ENCODE measurements around the gene BPHL.
"Not testable (repeated sequence)": the region's sequence is repeated elsewhere in the genome, so short reads cannot be mapped to it uniquely, and the experiment has no call there.

Gene BPHL

DNA sequence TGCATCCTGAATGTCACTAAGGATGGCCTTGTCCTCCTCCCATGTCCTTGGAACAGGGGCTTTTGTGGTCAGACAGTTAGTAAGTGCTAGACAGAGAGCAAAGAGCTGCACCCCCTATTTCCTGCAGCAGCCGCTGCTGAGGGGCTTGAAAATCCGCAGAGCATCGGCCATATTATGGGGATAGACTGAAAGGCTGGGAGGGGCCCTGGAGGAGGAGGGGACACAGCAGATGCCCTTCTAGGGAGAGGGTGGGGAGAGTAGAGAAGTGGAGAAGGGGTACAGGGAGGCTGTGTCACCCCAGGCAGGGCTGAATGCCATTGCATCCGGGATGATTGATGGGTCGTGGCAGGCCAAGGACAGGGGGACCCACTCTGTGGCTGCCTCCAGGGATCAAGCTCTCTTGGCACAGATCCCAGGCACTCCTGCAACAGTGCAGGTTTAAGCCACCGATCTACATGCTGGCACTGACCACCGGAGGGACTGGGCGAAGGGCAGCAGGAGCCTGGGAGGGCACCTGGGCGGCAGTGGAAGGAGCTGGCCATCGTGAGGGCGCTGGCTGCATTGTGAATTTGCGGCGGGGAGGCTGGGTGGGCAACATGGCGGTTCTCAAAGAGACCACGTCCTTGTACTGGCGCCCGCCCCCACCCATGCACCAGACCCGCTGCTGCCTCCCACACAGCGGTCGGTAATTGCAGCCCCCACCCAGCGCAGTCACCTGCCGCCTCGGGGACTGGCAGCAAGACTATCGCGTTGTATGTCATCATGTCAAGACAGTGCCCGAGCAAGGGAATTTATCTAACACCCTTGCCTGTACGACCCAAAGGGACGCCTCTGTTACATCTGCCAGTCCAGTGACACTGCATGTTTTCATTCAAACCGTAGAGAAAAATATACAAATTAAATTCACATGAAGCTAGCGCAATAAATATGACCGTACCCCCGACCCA, 37.9 kb downstream of the BPHL start:
- not testable (repeated sequence) for H3K27ac ChIP-seq (ENCODE audit: low read depth, low read length)

DNA sequence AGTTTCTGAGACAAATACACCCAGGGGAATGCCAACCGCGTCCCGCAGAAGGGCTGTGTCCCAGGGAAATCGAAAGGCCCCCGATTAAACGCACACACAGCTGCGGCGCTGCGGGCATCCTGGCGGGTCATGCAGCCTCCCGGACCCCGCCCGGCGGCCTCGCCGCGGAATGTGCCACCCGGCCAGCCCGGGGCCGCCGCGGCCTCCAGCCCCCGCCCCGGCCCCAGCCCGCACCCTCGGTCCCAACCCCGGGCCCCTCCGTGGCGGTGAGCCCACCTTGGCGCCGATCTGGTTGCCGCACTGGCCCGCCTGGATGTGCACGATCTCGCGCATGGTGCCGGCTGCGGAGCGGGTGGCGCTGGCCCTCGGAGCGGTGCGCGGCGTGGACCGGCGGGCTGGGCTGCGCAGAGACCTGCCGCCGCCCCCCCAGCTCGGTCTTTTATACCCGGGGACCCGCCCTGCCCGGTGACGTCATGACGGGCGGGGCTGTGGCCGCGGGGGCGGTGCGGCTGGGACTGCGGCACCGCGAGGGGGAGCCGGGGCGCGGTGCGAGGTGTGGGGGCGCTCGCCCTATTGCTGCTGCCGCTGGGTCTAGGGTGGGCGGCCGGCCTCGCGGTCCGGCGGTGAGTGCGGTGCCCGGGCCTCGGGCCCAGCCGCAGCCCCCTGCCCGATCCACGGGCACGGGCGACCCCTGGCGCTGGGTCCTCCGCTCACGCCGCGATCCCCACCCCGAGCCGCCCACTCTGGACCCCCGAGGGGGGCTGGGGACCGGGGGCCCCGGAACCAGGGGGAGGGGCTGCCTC, 38.8 kb downstream of the BPHL start, which contains the start of gene TUBB2A:
TUBB2A (minus strand) TSS at position 414 of the 803 bp plus-strand sequence; CDS start at position 333, 81 bp downstream.
- peak within 1 kb of the TSS; percentile 89 for H3K9ac ChIP-seq (ENCODE audit: low read depth, low read length)
- H3K4me3 ChIP-seq (ENCODE audit: low read length), result peak within 1 kb of the TSS; percentile 97
- H3K27ac ChIP-seq (ENCODE audit: low read depth, low read length), result peak within 1 kb of the TSS; percentile 92
- H3K27me3 ChIP-seq (ENCODE audit: insufficient read depth, low read length), result no peaks in the 10 kb centered on the region
- under 1% methylated on average over 95 of the region's 95 CpGs for WGBS
- peaks cover 31% of the 10 kb centered on the region for H3K4me1 ChIP-seq (ENCODE audit: insufficient read depth, low read length)
- no peaks in the 10 kb centered on the region for H3K9me3 ChIP-seq (ENCODE audit: insufficient read depth, low read depth, low read length)
- peaks cover 27% of the 10 kb centered on the region for H3K36me3 ChIP-seq (ENCODE audit: insufficient read depth, low read length)

More for the DNA sequence above, 37.9 kb downstream of the BPHL start:
- Histone ChIP-seq H3K9ac (ENCODE audit: low read depth, low read length) (peak overlapping the region; percentile 89), H3K4me1 (ENCODE audit: insufficient read depth, low read length) (peaks cover 27% of the 10 kb centered on the region), H3K4me3 (ENCODE audit: low read length) (peak overlapping the region; percentile 97), H3K36me3 (ENCODE audit: insufficient read depth, low read length) (peaks cover 35% of the 10 kb centered on the region)
- H3K9me3 ChIP-seq (ENCODE audit: insufficient read depth, low read depth, low read length); H3K27me3 ChIP-seq (ENCODE audit: insufficient read depth, low read length): not testable (repeated sequence)
- WGBS, result 9% methylated on average over 29 of the region's 32 CpGs

DNA sequence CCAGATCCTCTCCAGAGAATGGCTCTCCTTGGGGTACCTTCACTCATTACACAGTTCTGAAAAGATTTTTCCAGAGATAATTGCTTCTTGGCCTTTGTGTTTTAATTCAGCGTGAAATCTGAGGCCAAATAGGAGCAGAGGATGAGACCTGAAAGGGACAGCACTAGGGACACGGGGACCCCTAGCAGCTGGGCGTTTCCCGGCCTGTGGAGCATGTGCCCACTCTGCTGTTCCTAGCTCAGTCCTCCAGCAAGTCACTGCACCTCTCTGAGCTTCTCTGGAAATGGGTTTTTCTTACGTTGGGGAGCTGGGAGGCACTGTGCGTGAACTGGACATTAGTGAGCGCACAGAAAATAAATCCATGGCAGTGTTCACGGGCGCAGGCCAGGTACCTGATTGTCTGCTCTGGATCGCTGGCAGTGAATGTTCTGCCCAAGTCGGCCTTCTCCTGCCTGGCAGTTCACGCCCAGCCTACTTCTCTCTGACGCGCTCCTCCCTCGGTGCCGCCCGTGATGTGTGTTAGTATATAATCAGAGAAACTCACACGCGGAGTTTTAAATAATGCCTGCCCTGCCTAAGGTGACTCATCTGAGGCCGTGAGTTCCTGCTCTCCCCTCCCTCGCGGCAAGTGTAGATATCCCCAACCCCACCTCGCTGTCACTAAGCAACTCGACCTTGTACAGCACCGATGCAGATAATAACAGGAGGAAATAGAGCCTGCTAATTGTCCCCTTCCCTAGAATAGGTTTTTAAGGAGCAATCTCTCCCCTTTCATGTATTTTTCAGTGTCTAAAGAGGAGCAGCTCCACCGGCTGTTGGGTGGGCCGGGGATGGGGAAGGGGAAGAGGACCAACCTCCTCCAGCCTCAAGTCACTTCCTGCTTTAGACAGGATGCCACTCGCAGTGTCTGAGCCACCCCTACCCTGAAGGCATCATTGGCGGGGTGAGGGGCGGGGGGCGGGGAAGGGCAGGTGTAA, 41.6 kb downstream of the BPHL start:
- Histone ChIP-seq H3K4me3 (ENCODE audit: low read length) (peak overlapping the region; percentile 18; the same call in 1 of the 2 replicates), H3K9me3 (ENCODE audit: insufficient read depth, low read depth, low read length) (no peaks in the 10 kb centered on the region), H3K9ac (ENCODE audit: low read depth, low read length) (no peak overlapping the region; the same call in 1 of the 2 replicates), H3K4me1 (ENCODE audit: insufficient read depth, low read length) (peaks cover 49% of the 10 kb centered on the region), H3K27me3 (ENCODE audit: insufficient read depth, low read length) (no peaks in the 10 kb centered on the region), H3K36me3 (ENCODE audit: insufficient read depth, low read length) (peaks cover 7% of the 10 kb centered on the region), H3K27ac (ENCODE audit: low read depth, low read length) (peak overlapping the region; percentile 50; the same call in 1 of the 2 replicates)
- WGBS, result 36% methylated on average over 29 of the region's 31 CpGs

DNA sequence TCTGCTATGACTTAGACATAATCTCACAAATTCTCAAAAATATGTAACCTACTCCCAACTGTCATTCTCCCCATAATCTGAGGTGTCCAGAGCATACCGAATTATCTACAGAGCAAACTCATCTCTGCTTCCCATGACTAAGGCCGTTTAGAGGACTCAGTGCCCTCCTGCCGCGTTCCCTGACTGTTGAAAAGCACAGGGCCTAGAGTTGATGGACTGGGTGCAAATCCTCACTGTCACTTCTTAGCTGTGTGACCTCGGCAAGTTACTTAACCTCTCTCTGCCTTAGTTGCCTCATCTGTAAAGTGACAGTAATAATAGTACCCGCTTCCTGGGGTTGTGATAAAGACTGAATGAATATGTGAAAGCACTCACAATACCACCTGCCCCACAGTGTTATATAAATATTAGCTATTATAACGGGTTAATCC, 43.6 kb downstream of the BPHL start:
- Histone ChIP-seq H3K4me1 (ENCODE audit: insufficient read depth, low read length) (peaks cover 68% of the 10 kb centered on the region), H3K9ac (ENCODE audit: low read depth, low read length) (peak overlapping the region; percentile 95; the same call in 1 of the 2 replicates), H3K4me3 (ENCODE audit: low read length) (peak overlapping the region; percentile 84), H3K9me3 (ENCODE audit: insufficient read depth, low read depth, low read length) (no peaks in the 10 kb centered on the region), H3K27me3 (ENCODE audit: insufficient read depth, low read length) (no peaks in the 10 kb centered on the region), H3K27ac (ENCODE audit: low read depth, low read length) (peak overlapping the region; percentile 92; the same call in 1 of the 2 replicates), H3K36me3 (ENCODE audit: insufficient read depth, low read length) (no peaks in the 10 kb centered on the region)
- WGBS, result 6% methylated on average over 6 of the region's 7 CpGs

DNA sequence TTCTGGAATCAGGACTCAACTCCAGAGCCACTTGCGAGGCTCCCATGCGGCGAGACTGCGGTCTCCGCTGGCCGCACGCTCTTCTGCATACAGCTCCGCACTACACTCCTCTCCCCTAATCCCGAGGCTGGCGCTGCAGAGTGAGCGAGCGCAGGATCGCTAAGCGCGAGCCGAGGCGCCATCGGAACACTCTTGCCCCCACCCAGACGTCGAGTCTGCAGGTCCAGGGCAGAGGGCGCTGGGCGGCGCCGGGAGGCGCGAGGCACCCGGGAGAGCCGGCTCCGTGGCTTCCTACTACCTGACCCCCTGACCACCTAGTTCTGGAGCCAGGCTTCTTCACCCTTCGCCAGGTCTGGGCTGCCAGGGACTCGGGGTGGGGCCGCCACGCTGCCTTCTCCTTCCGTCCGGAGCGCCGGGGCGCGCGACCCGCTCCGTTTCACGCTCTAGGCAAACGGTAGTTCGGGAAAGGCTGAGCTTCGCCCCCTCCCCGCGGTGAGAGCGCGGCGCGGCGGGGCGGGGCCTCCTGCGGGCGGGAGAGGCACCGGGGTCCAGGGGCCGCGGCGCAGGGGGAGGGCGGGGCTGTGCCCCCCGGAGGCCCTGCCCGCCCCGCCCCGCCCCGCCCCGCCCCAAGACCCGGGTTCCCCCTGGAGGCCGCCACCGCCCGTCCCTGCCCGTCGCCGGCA, 44.2 kb downstream of the BPHL start:
- H3K4me3 ChIP-seq (ENCODE audit: low read length), result peak overlapping the region; percentile 84
- H3K27me3 ChIP-seq (ENCODE audit: insufficient read depth, low read length), result no peaks in the 10 kb centered on the region
- peak overlapping the region; percentile 92 for H3K27ac ChIP-seq (ENCODE audit: low read depth, low read length)
- under 1% methylated on average over 69 of the region's 74 CpGs for WGBS
- peak overlapping the region; percentile 95 for H3K9ac ChIP-seq (ENCODE audit: low read depth, low read length)
- H3K36me3 ChIP-seq (ENCODE audit: insufficient read depth, low read length), result no peaks in the 10 kb centered on the region
- H3K4me1 ChIP-seq (ENCODE audit: insufficient read depth, low read length), result peaks cover 74% of the 10 kb centered on the region
- H3K9me3 ChIP-seq (ENCODE audit: insufficient read depth, low read depth, low read length), result no peaks in the 10 kb centered on the region

DNA sequence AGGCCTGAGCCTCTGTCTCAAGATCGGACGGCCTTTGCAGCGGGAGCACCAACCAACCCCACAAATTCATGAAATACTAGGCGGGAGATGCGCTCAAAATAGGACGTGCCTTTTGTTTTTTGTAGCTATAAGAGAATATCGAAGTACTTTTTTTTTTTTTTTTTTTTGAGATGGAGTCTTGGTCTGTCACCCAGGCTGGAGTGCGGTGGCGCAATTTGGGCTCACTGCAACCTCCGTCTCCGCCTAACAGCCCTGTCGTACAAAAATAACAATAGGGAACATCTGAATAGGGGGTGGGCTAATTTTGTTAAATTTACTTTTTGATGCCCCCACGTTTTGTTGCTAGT, 44.7 kb downstream of the BPHL start:
- WGBS, result 13% methylated on average over 10 of the region's 13 CpGs
- Histone ChIP-seq H3K9ac (ENCODE audit: low read depth, low read length) (peak overlapping the region; percentile 58; the same call in 1 of the 2 replicates), H3K9me3 (ENCODE audit: insufficient read depth, low read depth, low read length) (no peaks in the 10 kb centered on the region), H3K4me1 (ENCODE audit: insufficient read depth, low read length) (peaks cover 77% of the 10 kb centered on the region), H3K27me3 (ENCODE audit: insufficient read depth, low read length) (no peaks in the 10 kb centered on the region), H3K27ac (ENCODE audit: low read depth, low read length) (peak overlapping the region; percentile 70), H3K4me3 (ENCODE audit: low read length) (peak overlapping the region; percentile 84), H3K36me3 (ENCODE audit: insufficient read depth, low read length) (no peaks in the 10 kb centered on the region)

DNA sequence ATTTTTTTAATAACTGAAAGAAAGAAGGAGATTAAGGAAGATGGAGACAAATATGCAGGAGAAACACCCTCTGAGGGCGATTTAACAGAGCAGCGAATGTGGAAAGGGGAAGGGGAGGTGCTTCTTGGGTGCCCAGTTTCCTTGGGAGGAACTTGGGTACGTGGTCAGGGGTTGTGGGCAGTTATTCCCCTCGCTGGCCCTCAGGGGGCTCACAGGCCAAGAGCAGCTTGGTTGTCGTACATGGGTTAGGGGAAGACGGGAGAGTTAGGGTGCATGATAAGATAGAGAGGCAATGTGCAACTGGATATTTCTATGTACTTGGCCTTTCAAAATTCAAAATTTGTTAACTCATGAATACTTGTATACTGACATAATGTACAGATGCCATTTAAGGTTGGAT, 45.9 kb downstream of the BPHL start:
- peak overlapping the region; percentile 82; the same call in 1 of the 2 replicates for H3K9ac ChIP-seq (ENCODE audit: low read depth, low read length)
- no peak overlapping the region for H3K4me3 ChIP-seq (ENCODE audit: low read length)
- no peaks in the 10 kb centered on the region for H3K27me3 ChIP-seq (ENCODE audit: insufficient read depth, low read length)
- H3K36me3 ChIP-seq (ENCODE audit: insufficient read depth, low read length), result no peaks in the 10 kb centered on the region
- peak overlapping the region; percentile 97 for H3K27ac ChIP-seq (ENCODE audit: low read depth, low read length)
- H3K9me3 ChIP-seq (ENCODE audit: insufficient read depth, low read depth, low read length), result no peaks in the 10 kb centered on the region
- 61% methylated on average over 6 of the region's 6 CpGs for WGBS
- peaks cover 70% of the 10 kb centered on the region for H3K4me1 ChIP-seq (ENCODE audit: insufficient read depth, low read length)

DNA sequence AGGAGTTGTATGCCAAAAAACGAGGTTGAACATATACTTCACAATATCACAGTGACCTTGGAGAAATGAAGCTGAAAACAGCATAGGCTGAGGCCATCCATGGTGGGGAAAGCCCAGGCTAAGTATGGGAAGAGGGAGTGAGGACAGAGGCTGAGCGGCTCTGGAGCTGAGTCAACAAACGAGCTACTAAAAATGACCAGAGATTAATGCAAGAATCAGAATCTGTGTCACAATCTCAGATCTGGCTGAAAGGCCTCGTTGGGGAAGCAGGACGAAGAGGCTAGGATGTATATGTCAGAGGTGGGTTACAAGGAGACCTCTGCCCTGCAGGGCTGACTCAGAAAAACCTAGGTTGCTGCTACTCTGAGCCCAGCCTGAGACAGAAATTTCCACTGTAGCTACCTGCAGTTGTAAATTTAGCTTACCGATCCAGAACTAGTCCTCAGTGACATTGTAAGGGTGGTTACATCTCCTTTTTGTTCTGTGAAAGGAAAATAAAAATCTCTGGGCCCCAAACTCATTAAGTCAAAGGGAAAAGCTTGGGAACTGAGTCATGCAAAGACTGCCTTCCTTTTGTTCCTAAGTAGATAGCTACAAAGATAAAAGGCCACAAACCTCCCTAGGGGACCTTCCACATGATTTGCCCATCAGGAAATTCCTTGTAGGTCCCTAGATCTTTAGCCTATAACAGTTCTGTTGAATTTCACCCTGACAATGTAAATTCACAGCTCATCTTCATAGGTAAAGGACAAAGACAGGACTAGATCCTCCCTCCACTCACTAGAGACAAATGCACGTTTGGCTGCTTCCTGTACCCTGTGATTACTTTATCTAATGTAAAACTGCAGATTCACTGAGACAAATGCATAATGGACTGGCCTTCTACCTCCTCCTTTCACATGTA, 47.4 kb downstream of the BPHL start:
- H3K4me3 ChIP-seq (ENCODE audit: low read length), result peak overlapping the region; percentile 27
- H3K36me3 ChIP-seq (ENCODE audit: insufficient read depth, low read length), result no peaks in the 10 kb centered on the region
- peak overlapping the region; percentile 97 for H3K27ac ChIP-seq (ENCODE audit: low read depth, low read length)
- H3K9me3 ChIP-seq (ENCODE audit: insufficient read depth, low read depth, low read length), result no peaks in the 10 kb centered on the region
- H3K27me3 ChIP-seq (ENCODE audit: insufficient read depth, low read length), result no peaks in the 10 kb centered on the region
- H3K4me1 ChIP-seq (ENCODE audit: insufficient read depth, low read length), result peaks cover 57% of the 10 kb centered on the region
- 3% methylated on average over 6 of the region's 7 CpGs for WGBS
- H3K9ac ChIP-seq (ENCODE audit: low read depth, low read length), result peak overlapping the region; percentile 82

DNA sequence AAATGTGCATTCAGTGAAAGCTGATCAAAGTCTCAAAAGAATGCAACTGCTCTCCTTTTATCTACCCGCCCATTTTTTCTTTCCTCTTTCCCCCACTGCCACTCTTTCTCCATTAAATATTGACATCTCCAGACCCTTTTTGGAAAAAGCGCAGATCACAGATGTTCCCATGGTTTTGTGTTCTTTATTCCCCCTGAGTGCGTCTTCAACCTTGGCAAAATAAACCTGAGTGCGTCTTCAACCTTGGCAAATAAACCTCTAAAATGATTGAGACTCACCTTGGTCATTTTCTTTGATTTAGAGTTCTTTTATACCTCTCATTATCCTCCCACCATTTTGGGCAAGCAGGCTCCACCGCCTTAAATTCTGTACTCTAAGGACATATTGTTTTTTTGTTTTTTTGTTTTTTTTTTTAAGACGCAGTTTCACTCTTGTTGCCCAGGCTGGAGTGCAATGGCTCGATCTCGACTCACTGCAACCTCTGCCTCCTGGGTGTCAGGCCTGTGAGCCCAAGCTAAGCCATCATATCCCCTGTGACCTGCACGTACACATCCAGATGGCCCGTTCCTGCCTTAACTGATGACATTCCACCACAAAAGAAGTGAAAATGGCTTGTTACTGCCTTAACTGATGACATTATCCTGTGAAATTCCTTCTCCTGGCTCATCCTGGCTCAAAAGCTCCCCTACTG, 48.2 kb downstream of the BPHL start:
- not testable (repeated sequence) for H3K27me3 ChIP-seq (ENCODE audit: insufficient read depth, low read length); H3K9me3 ChIP-seq (ENCODE audit: insufficient read depth, low read depth, low read length); H3K36me3 ChIP-seq (ENCODE audit: insufficient read depth, low read length); H3K4me3 ChIP-seq (ENCODE audit: low read length)
- Histone ChIP-seq H3K9ac (ENCODE audit: low read depth, low read length) (peak overlapping the region; percentile 42; the same call in 1 of the 2 replicates), H3K4me1 (ENCODE audit: insufficient read depth, low read length) (peaks cover 50% of the 10 kb centered on the region), H3K27ac (ENCODE audit: low read depth, low read length) (peak overlapping the region; percentile 97)
- WGBS, result 6% methylated on average over 10 of the region's 10 CpGs
